HL-60 (cell line): ENCODE data around the gene EGFLAM.

Experiments used
- DNase-seq, 2 experiments: peaks; one replicate each; pipeline ENCODE4 v3.0.0-alpha.2; 2010 to 2020; ENCODE audit warnings: low read depth in 1 of 2, low spot score in 1 of 2
- H3K27ac ChIP-seq: fragments of 250-450 bp; sonication (Bioruptor Pico); replicated peaks from 2 replicates; pipeline ENCODE4 v1.5.1; 2020; ENCODE audit warnings: mild to moderate bottlenecking, moderate library complexity
- H3K27me3 ChIP-seq: fragments of 250-450 bp; sonication (Bioruptor Pico); 2 replicates; pipeline ENCODE4 v1.5.1; 2021; ENCODE audit warnings: mild to moderate bottlenecking, moderate library complexity; ENCODE audit not compliant: insufficient read depth, poor library complexity, severe bottlenecking
- H3K4me3 ChIP-seq: replicated peaks from 2 replicates; pipeline ENCODE4 v1.5.1; 2011; ENCODE audit warnings: mild to moderate bottlenecking, control low read depth, low read length; ENCODE audit not compliant: insufficient read depth
- GABPA ChIP-seq: IDR thresholded peaks from 2 replicates; pipeline ENCODE4 v1.6.1; 2012; ENCODE audit warnings: low read depth
- POLR2AphosphoS5 ChIP-seq: IDR thresholded peaks from 2 replicates; pipeline ENCODE4 v1.6.1; 2012; ENCODE audit warnings: low read depth
- REST ChIP-seq: IDR thresholded peaks from 2 replicates; pipeline ENCODE4 v1.6.1; 2012; ENCODE audit warnings: low read depth; ENCODE audit not compliant: insufficient replicate concordance
- SPI1 ChIP-seq: IDR thresholded peaks from 2 replicates; pipeline ENCODE4 v1.6.1; 2012; ENCODE audit warnings: low read depth, mild to moderate bottlenecking, borderline replicate concordance
- TF ChIP-seq, protein P1 (sequence below): IDR thresholded peaks from one replicate; pipeline ENCODE4 v1.5.1; 2011; ENCODE audit warnings: low read length, control low read depth, inconsistent platforms; ENCODE audit not compliant: insufficient read depth

EGFLAM gene

GRCh38 chr5:38338455-38338854 lies 80.1 kb downstream of the EGFLAM start:
- TF ChIP-seq SPI1, result no peak
- TF ChIP-seq REST, result no peak
- TF ChIP-seq, protein P1, sequence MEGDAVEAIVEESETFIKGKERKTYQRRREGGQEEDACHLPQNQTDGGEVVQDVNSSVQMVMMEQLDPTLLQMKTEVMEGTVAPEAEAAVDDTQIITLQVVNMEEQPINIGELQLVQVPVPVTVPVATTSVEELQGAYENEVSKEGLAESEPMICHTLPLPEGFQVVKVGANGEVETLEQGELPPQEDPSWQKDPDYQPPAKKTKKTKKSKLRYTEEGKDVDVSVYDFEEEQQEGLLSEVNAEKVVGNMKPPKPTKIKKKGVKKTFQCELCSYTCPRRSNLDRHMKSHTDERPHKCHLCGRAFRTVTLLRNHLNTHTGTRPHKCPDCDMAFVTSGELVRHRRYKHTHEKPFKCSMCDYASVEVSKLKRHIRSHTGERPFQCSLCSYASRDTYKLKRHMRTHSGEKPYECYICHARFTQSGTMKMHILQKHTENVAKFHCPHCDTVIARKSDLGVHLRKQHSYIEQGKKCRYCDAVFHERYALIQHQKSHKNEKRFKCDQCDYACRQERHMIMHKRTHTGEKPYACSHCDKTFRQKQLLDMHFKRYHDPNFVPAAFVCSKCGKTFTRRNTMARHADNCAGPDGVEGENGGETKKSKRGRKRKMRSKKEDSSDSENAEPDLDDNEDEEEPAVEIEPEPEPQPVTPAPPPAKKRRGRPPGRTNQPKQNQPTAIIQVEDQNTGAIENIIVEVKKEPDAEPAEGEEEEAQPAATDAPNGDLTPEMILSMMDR, result no peak
- TF ChIP-seq GABPA, result no peak
- TF ChIP-seq POLR2AphosphoS5, result no peak
- no peak overlapping the region for H3K4me3 ChIP-seq
- no peak overlapping the region for H3K27ac ChIP-seq
- no peaks in the 10 kb centered on the region for H3K27me3 ChIP-seq
- DNase-seq, result no peak

- H3K27me3 ChIP-seq, result no peaks in the 10 kb centered on the region
- no peak overlapping the region for H3K27ac ChIP-seq
- no peak overlapping the region for H3K4me3 ChIP-seq
- TF ChIP-seq GABPA (no peak), POLR2AphosphoS5 (no peak), SPI1 (no peak), REST (no peak)
- TF ChIP-seq, protein P1, result no peak
- no peak for DNase-seq
These were observed 81.1 kb downstream of the EGFLAM start for GRCh38 chr5:38339446-38339845.

DNA sequence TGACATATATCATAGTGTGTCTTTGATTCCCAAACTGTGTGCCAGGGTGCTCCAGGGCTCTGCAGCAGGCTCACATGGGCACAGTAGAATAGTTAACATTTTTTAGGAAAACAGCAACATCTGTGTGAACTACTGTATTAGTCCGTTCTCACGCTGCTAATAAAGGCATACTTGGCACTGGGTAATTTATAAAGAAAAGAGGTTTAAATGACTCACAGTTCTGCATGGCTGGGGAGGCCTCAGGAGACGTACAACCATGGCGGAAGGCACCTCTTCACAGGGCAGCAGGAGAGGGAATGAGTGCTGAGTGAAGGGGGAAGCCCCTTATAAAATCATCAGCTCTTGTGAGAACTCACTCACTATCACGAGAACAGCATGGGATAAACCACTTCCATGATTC lies 82.7 kb downstream of the EGFLAM start:
- TF ChIP-seq SPI1 (no peak), POLR2AphosphoS5 (no peak), GABPA (no peak), REST (no peak)
- TF ChIP-seq, protein P1, result no peak
- DNase-seq, result no peak
- Histone ChIP-seq H3K27me3 (no peaks in the 10 kb centered on the region), H3K27ac (no peak overlapping the region), H3K4me3 (no peak overlapping the region)
